ENCODE measurements around the gene OR10G7.

DNA sequence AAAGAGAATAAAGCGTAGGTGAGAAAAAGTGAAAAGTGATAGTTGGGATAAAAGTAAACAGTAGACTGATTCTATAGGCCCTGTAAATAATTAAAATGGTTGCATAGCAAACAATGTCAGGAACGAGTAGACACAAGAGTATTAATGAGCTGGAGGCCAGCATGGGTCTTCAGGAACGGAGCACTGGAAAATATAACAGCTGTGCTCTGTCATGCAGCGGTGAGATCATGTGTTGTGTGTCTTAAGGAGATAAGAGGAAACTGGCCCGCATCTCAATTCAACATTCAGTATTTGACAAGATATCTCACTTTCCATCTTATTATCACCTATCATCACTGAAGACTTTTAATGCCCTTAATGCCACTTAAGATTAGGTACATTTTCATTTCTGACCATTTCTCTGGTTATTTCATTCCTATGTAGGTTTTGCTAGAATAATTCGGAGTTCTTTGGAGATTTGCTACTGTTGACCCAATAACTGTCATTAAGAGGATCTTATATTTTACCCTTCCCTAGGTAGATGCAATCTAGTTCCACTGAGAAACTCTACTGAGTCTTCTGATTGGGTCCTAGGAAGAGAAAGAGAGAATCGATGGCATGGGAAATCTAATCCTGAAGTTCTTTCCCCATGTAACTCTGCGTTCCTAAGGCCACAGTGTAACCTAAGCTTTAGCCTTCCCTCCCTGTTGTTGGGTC is 38.7 kb upstream of the OR10G7 start:
- TF ChIP-seq, protein P1, sequence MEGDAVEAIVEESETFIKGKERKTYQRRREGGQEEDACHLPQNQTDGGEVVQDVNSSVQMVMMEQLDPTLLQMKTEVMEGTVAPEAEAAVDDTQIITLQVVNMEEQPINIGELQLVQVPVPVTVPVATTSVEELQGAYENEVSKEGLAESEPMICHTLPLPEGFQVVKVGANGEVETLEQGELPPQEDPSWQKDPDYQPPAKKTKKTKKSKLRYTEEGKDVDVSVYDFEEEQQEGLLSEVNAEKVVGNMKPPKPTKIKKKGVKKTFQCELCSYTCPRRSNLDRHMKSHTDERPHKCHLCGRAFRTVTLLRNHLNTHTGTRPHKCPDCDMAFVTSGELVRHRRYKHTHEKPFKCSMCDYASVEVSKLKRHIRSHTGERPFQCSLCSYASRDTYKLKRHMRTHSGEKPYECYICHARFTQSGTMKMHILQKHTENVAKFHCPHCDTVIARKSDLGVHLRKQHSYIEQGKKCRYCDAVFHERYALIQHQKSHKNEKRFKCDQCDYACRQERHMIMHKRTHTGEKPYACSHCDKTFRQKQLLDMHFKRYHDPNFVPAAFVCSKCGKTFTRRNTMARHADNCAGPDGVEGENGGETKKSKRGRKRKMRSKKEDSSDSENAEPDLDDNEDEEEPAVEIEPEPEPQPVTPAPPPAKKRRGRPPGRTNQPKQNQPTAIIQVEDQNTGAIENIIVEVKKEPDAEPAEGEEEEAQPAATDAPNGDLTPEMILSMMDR (IDR thresholded peaks at IDR 0.05 in 4 of 5, conservative IDR thresholded peaks at IDR 0.05 in 1 of 5): no peak
- TF ChIP-seq POLR2A (IDR thresholded peaks at IDR 0.05): no peak
